ENCODE measurements around the gene CD300LG.
"Not testable (repeated sequence)": the region's sequence is repeated elsewhere in the genome, so short reads cannot be mapped to it uniquely, and the experiment has no call there.

Gene CD300LG

DNA sequence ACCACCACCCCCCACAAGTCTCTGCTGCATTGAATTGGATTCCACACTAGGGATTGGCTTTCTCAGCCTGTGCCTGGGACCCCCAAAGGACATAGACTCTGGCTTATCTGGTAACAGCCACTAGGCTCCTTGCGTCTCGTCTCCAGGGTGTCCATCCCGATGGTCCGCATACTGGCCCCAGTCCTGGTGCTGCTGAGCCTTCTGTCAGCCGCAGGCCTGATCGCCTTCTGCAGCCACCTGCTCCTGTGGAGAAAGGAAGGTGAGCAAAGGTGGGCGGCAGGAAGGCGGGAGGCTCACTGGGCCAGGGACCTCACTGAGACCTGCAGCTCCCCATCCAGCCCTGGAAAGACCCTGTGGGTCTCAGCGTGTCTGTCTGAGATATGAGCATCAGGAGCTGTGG lies 8.1 kb downstream of the CD300LG start:
- DNase-seq (ENCODE audit: low read depth): no peak

DNA sequence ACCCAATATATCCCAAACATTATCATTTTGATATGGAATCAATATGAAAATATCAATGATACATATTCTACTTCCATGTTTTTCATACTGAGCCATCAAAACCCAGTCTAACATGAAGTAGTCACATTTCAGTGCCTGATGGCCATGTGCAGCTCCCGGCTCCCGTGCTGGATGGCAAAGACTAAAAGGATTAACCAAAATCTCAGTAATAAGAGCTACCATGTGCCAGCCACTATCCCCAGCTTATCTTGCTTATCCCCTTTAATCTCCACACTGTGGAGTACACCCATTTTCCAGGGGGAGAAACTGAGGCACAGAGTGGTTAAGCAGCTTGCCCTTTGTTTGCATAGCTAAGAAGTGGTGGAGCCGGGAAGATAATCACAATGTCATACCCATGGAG lies 9.2 kb downstream of the CD300LG start:
- DNase-seq (ENCODE audit: low read depth): no peak

GRCh38 chr17:43857141-43857540 lies 10.2 kb downstream of the CD300LG start:
- DNase-seq (ENCODE audit: low read depth): no peak

- DNase-seq (ENCODE audit: low read depth): no peak
Observed at GRCh38 chr17:43857957-43858600, 11.1 kb downstream of the CD300LG start.

DNA sequence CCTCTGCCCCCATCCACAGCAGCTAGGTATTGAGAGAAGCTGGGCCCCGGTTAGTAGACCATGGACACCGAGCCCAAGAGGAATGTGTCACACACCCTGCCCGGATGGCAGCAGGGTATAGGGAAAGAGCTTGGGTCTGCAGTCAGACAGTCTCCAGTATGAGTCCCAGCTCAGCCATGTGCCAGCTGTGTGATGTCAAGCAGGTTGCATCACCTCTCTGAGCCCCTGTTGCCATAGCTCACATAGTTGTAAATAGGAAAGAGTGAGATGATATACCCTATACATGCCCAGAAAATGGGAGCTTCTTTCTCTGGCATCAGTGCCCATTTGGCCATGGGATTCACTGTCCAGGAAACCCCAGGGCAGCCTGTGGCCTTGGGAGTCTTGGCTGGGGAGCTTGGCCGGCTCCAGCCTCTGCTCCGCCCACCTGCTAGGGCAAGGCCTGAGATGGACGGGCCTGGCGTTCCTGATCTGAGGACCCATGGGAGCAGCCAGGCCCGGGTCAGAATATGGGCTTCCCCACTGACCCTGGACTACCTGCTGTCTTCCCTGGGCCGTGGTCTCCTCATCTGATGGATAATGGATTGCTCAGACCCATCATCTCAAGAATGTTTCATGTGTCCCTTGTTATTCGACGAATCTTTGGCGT lies 13.2 kb downstream of the CD300LG start:
- no peak for DNase-seq (ENCODE audit: low read depth)

- no peak for DNase-seq (ENCODE audit: low read depth)
Observed at GRCh38 chr17:43860927-43861622, 14.1 kb downstream of the CD300LG start.

- no peak for DNase-seq (ENCODE audit: low read depth)
Observed at GRCh38 chr17:43861960-43862359, 15.0 kb downstream of the CD300LG start.

DNA sequence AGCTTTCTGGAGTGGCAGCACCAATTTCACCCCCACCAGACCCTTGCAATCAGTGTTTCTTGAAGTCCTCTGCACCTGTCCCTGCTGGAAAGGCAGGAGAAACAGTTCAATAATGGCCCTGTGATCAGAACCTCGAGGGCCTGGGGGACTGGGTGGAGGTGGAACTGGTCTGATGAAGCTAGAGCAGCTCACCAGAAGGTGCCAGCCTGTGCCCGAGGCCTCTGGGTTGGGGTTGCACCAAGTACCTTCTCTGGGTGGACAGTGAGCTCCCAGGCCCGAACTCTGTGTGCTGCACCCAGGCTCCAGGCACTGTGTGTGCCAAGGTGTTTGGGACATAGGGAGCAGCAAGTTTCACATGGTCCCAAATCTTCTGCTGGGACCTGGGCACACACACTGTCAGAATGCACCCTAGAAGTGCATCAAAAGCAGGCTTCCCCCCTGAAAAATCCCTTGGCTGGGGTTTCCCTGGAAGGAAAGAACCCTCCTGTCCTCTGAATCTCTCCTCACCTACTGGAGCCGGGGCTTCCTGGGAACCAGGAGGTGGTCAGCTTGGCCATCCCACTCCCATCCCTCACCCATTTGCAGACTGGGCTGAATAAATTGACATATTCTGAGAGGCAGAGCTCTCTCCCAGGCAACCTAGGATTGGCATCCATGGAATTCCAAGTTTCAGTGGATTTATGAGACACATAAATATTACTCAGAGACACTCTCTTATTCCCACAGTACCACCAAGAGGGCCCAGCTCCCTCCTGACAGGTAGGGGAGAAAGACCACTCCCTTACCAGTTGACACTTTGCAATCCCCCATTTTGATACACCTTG lies 17.4 kb downstream of the CD300LG start:
- no peak for DNase-seq (ENCODE audit: low read depth)

GRCh38 chr17:43868226-43868994 lies 21.4 kb downstream of the CD300LG start:
- no peak for DNase-seq (ENCODE audit: low read depth)

DNA sequence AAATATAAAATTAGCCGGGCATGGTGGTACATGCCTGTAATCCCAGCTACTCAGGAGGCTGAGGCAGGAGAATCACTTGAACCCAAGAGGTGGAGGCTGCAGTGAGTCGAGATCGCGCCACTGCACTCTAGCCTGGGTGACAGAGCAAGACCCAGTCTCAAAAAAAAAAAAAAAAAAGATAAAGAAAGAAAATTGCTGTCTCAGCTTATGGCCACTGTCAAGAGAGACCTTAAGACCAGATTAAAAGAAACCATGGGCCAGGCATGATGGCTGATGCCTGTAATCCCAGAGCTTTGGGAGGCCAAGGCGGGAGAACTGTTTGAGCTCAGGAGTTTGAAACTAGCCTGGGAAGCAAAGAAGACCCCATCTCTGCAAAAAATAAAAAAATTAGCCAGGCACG lies 22.1 kb downstream of the CD300LG start:
- DNase-seq (ENCODE audit: low read depth): not testable (repeated sequence)

GRCh38 chr17:43871946-43872690 lies 25.1 kb downstream of the CD300LG start:
- DNase-seq (ENCODE audit: low read depth): no peak

DNA sequence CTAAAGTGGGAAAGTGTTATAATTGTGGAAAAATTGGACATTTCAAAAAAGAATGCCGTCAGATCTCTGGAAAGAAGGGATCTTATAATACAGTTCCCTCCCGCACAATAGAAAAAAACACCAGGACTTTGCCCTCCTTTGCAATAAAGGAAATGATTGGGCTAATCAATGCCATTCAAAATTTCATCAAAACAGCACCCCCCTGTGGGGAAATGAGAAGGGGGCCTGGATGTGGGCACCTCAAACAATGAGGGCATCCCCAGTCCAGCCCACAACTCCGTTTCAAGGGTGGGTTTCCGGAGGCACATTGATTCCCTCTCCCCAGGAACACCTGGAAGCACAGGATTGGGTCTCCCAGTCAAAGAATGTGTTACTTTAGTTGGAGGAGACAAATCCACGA lies 26.1 kb downstream of the CD300LG start:
- no peak for DNase-seq (ENCODE audit: low read depth)

GRCh38 chr17:43873815-43874214 lies 26.8 kb downstream of the CD300LG start:
- no peak for DNase-seq (ENCODE audit: low read depth)

- no peak for DNase-seq (ENCODE audit: low read depth)
Observed at GRCh38 chr17:43874293-43874692, 27.3 kb downstream of the CD300LG start.

GRCh38 chr17:43875476-43876147 lies 28.6 kb downstream of the CD300LG start:
- DNase-seq (ENCODE audit: low read depth): no peak

DNA sequence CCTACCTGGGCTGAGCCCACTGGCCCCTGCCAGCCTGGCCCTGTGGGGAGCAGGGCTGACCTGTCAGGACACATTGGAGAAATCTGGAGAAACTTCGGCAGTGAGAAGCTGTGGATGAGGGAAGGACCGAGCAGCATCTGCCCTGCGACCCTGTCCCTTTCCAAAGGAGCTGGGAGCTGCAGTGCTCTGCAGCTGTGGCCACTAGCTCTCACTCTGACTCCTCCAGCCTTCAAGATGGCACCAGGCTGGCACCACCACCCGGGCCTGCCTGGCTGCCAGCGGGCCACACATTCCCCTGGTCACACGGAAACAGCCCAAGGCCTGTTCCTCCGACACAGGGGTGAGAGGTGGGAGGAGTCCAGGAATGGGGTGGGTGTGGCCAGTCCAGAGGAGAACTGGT lies 30.1 kb downstream of the CD300LG start:
- DNase-seq (ENCODE audit: low read depth): no peak

GRCh38 chr17:43877451-43878155 lies 30.6 kb downstream of the CD300LG start:
- no peak for DNase-seq (ENCODE audit: low read depth)

GRCh38 chr17:43878260-43879175 lies 31.5 kb downstream of the CD300LG start:
- DNase-seq (ENCODE audit: low read depth): peak; percentile 31

All from stimulated activated CD8-positive, alpha-beta memory T cell treated with anti-CD3 and anti-CD28 coated beads, Interleukin-12 subunit alpha, Interleukin-12 subunit beta, amount 100 ng/mL, for 4 hours (primary cell).